HG03342 (cell line): Measurements from ENCODE around the gene ABCD3.
"Not testable (repeated sequence)": the region's sequence is repeated elsewhere in the genome, so short reads cannot be mapped to it uniquely, and the experiment has no call there.

Experiments
- ATAC-seq: cut with Tn5 transposase; IDR thresholded peaks from one replicate; pipeline ENCODE4 v1.9.1; 2021; ENCODE audit warnings: mild to moderate bottlenecking, moderate library complexity; ENCODE audit not compliant: unreplicated experiment

ABCD3 gene

DNA sequence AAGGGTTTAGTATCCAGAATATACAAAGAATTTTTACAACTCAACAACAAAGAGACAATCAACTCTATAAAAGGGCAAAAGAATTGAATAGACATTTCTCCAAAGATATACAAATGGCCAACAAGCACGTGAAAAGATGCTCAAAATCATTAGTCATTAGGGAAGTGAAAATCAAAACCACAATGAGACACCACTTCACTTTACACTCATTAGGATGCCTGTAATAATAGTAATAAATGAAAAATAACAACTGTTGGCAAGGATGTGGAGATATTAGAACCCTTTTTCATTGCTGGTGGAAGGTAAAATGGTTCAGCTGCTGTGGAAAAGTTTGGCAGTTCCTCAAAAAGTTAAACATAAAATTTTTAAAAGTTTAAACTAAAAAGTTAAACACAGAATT is 7.0 kb upstream of the ABCD3 start:
- peak; percentile 92 for ATAC-seq

DNA sequence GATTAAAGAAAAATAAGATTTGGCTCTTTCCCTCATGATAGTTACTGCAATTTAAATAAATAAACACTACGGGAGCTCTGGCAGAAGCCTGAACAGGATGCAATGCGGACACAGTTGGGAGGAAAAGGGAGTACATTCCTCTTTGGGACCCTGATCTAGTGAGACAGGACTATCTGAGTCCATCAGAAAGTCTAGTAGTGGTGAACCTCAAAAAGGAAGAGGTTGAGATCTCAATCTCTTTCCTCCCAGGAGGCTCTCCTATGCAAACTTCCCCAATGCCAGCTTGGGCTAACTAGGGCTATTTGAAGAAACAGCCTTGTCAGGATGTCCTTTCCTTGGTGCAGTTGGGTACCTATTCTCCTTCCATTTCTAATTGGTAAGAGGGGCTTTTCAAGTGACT is 4.9 kb upstream of the ABCD3 start:
- ATAC-seq = no peak

DNA sequence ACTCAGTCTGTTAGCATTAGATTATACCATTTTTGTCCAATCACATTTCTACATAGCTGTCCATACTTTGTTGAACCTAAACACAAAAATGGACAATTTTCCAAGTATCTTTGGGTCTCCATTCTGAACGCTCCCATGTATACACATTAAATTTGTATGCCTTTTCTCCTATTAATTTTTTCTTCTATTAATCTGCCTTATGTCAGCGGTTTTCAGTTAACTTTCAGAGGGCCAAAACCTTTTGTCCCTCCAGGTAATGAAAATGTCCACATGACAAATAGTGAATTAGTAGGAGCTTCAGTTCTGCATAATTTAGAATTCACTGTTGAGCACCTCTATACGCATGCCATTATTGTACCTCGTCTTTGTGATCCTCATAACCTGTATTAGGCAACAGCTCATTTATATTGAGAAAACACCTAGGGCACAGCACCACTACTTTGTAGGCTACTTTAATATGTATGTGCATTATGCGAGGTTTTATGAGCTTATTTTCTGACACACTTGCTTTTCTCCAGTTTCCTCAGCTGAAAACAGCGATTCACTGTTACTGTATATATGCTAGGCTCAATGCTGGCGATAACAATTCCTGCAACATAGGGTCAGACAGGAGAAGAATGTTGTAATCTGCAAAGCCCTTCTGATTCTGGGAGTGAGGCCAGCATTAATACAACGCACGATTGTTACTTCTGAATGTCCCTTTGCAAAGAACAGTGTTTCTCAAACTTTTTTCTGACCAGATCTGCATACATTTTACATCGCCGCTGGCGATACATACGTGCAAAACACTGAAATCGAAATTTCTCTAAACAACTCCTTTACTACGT is 1.1 kb upstream of the ABCD3 start:
- no peak for ATAC-seq

DNA sequence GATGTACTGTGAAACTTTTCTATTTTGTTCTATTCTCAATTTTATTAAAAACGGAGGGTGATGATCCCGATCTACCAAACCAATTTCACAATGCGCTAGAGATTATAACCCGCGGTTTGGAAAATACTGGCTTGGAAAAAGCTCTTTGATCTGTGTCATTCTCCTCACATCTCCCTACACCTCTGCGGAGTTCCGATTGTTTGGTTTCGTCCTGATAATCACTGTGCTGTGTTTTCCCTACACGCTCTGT is 536 bp upstream of the ABCD3 start:
- ATAC-seq = no peak

DNA sequence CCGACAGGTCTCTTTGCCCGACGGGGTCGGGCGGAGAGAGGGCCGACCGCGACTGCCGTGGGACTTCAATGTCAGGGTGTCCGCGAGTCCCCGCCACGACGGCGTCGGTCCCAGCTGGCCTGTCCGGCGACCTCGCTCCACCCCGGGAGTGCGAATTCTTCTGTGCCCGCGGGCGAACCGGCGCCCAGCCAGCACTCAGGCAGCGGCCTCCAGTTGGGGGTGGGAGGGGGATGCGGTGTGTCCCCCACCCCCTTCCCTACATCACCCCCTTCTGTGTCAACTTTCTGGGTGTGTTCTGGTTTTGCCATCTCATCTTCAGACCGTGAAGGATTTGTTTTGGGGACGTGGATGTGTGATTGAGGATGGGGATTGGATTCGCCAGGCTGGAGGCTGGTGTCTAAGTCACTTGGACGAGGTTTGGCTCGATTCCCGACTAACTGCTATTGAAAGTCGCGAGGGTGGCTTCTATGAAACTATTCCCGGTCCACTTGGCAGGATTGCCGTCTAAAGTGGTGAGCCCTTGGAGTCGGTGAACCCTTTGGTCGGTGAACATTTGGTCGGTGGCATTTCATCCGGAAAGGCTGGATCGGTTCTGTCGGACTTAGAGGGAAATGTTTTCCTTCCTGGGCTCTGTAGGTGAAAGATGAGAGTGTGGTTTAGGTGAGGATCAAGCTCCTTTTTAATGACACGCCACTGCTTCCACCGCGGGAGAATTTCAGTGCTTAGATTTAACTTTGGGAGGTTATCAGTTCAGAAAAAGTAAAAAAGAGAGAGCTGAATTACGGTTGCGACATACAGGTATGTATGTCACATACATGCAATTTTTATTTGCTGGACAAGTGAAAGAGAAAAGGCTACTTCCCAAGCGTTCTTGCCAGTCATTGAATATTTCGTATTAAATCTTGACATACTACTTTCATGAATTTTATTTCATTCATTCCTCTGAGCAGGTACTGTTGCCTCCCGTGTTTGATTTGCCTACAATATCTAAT is 771 bp downstream of the ABCD3 start:
- peak; percentile 19 for ATAC-seq

DNA sequence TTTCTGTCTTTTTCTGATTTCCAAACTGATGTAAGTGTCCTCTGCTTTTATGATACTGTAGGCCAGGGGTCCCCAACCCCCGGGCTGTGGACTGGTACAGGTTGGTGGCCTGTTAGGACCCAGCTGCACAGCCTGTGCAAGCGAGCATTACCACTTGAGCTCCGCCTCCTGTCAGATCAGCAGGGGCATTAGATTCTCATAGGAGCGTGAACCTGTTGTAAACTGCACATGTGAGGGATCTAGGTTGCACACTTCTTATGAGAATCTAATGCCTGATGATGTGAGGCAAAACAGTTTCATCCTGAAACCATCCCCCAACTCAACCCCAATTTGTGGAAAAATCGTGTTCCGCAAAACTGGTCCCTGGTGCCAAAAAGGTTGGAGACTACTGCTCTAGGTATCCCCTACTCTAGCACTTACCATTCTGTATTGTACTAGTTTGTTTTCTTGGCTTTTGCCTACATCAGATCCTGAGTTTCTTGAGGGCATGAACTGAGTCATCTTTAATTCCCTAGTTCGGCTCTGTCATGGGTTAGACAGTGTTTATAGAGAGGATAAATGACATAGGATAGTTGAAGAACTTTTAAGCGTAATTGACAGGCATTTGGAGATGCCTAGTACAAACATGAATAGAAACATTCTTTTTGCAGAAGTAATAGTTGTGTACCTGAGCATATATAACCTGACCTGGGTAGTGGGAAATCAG is 4.1 kb downstream of the ABCD3 start:
- no peak for ATAC-seq

DNA sequence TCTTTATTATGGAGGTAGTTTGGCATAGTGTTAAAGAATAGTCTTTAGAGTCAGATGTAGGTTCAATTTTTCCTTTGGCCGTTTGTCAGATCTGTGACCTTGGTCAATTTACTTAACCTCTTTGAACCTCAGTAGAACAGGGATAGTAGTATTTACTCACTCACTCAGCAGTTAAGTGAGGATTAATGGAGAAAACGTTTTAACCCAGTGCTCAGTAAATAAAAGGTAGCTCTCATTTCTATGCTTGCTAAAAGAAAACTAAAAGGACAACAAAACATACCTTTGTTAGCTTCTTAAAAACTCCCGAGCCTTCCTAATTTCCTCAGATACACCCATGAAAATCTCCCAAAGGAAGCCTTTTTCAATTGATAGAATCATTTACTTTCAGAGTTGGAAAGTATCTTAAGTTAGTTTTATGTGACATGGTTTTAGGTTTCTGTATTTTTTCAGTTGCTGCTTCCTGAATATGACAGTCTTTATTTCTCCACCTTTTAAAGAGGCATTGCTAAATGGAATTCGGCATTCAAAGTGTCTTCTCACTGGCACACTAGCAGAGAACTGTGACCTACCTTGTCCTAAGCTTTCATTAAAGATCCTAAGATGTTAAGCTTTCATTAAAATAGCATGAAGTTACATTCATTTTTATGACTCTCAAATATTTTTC is 7.8 kb downstream of the ABCD3 start:
- ATAC-seq = no peak

DNA sequence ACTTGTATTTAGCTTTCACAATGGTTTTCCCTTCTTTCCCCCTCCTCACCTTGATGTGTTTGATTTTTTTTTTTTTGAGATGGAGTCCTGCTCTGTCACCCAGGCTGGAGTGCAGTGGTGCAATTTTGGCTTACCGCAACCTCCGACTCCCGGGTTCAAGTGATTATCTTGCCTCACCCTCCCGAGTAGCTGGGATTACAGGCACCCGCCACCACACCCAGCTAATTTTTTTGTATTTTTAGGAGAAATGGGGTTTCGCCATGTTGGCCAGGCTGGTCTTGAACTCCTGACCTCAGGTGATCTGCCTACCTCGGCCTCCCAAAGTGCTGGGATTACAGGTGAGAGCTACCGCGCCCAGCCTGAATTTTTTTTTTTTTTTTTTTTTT is 8.3 kb downstream of the ABCD3 start:
- ATAC-seq = not testable (repeated sequence)

DNA sequence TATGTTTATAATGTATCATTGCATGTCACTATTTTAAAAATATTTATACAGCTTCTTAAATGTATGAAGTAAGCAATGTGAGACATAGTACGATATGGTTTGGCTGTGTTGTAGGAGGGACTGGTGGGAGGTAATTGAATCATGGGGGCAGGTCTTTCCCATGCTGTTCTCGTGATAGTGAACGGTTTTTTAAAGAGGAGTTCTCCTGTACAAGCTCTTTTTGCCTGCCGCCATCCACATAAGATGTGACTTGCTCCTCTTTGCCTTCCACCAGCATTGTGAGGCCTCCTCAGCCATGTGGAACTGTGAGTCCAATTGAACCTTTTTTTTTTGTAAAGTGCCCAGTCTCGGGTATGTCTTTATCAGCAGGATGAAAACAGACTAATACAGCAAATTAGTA is 10.3 kb downstream of the ABCD3 start:
- no peak for ATAC-seq

DNA sequence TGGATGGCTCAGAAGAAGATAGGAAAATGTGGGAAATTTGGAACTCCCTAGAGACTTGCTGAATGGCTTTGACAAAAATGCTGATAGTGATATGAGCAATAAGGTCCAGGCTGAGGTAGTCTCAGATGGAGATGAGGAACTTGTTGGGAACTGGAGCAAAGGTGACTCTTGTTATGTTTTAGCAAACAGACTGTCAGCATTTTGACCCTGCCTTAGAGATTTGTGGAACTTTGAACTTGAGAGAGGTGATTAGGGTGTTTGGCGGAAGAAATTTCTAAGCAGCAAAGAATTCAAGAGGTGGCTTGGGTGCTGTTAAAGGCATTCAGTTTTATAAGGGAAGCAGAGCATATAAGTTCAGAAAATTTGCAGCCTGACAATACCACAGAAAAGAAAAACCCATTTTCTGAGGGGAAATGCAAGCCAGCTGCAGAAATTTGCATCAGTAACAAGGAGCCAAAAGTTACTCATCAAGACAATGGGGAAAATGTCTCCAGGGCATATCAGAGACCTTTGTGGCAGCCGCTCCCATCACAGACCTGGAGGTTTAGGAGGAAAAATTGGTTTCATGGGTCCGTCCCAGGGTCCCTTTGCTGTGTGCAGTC is 10.8 kb downstream of the ABCD3 start:
- ATAC-seq = not testable (repeated sequence)

DNA sequence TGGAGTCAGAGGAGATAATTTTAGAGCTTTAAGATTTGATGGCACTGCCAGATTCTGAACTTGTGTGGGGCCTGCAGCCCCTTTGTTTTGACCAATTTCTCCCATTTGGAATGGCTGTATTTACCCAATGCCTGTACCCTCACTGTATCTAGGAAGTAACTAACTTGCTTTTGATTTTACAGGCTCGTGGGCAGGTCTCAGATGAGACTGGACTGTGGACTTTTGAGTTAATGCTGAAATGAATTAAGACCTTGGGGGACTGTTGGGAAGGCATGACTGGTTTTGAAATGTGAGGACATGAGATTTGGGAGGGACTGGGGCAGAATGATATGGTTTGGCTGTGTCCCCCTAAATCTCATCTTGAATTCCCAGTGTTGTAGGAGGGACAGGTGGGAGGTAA is 11.9 kb downstream of the ABCD3 start:
- not testable (repeated sequence) for ATAC-seq

DNA sequence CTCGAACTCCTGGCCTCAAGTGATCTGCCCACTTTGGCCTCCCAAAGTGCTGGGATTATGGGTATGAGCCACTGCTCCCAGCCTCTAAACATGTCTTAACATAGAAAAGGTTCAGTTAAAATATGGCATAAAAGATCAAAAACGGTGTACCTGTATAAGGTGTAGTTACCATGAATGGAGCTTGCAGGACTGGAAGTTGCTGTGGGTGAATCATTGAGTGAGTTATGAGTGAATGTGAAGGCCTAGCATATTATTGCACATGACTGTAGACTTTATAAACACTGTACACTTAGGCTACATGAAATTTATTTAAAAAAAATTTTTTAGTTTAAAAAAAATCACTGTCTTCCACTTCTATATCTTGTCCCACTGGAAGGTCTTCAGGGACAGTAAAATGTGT is 15.7 kb downstream of the ABCD3 start:
- ATAC-seq = no peak

DNA sequence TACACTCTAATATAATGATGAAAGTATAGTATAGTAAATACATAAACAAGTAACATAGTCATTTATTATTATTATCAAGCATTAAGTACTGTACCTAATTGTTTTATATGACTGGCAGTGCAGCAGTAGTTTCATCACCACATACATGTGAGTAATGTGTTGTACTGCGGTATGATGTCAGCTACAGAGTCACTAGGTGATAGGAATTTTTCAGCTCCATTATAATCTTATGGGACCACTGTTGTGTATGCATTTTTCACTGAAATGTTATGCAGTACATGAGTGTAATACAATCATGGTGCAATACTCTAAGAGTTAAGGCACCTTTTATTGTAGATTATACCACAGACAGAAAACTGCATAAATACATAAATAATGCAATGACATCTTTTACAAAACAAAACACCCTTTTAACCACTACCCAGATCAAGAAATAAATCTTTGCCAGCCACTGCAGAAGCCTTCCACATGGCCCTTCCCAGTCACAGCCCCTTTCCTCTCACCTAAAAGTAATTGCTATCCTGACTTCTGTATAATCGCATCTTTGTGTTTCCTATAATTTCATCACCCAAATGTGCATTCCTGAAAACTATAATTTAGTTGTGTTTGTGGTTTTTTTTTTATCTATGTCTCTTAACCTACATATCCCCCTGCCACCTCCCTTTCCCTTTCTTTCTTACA is 16.3 kb downstream of the ABCD3 start:
- ATAC-seq = no peak

DNA sequence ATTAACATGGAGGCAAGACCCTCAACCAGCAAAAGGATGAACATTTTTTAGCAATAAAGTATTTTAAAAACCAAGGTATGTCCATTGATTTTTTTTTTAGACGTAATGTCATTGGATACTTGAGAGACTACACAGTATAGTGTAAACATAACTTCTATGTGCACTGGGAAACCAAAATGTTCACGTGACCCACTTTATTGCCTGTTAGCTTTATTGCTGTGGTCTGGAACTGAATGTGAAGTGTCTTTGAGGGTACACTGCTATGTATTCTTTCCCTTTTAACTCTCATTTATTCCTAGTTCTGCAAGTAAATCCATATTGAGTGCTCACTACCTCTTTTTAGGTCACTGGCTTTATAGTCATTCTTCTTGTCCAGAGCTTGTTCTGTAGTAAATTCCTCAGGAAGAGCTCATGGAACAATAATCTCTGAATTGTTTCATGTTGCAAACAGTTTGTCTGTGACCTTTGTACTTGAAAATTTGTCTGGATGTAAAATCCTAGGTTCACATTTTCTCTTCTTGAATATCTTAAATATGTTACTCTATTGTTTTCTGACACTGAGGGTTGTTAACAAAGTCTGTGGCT is 20.6 kb downstream of the ABCD3 start:
- no peak for ATAC-seq

DNA sequence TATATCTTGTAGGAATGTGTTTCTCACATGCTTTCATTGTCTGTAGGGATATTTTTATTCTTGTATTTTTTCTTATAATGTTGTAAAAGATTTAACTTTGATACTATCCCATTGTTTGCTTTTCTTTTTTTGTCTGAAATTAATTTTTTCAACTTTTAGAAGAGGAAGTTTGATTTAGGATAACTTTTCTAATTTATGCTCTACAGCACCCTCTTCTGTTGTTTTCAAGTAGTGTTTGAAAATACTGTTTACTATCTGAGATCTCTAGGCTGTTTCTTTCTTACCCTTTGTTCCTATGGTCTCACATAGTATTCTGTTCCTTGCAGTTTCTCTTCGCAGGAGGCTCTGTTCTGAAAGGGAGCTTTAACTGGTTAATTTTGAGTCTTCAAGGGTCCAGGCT is 21.9 kb downstream of the ABCD3 start:
- ATAC-seq = no peak

DNA sequence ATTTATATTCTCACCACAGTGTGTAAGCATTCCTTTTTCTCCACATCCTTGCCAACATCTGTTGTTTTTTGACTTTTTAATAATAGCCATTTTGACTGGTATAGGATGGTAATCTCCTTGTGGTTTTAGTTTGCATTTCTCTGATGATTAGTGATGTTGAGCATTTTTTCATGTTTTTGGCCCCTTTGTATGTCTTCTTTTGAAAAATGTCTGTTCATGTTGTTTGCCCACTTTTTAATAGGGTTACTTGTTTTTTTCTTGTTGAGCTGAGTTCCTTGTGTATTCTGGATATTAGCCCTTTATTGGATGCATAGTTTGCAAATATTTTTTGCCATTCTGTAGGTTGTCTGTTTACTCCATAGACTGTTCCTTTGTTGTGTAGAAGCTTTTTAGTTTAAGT is 24.9 kb downstream of the ABCD3 start:
- ATAC-seq = not testable (repeated sequence)

DNA sequence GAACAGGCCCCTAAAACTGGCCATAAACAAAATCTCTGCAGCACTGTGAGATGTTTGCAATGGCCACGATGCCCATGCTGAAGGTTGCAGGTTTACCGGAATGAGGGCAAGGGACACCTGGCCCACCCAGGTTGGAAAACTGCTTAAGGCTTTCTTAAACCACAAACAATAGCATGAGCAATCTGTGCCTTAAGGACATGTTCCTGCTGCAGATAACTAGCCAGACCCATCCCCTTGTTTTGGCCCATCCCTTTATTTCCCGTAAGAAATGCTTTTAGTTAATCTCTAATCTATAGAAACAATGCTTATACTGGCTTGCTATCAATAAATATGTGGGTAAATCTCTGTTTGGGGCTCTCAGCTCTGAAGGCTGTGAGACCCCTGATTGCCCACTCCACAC is 26.6 kb downstream of the ABCD3 start:
- ATAC-seq = not testable (repeated sequence)

DNA sequence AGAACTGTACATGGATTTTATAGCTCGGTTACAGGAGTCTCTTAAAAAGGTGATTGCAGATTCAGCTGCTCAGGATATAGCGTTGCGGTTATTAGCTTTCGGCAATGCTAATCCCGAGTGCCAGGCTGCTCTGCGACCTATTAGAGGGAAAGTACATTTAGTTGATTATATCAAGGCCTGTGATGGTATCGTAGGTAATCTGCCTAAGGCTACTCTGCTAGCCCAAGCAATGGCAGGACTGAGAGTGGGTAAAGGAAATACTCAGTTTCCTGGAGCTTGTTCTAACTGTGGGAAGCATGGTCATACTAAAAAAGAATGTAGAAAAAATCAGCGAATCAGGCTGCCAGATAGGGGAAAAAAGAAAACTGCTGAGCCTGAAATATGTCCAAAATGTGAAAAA is 27.5 kb downstream of the ABCD3 start:
- ATAC-seq = not testable (repeated sequence)

DNA sequence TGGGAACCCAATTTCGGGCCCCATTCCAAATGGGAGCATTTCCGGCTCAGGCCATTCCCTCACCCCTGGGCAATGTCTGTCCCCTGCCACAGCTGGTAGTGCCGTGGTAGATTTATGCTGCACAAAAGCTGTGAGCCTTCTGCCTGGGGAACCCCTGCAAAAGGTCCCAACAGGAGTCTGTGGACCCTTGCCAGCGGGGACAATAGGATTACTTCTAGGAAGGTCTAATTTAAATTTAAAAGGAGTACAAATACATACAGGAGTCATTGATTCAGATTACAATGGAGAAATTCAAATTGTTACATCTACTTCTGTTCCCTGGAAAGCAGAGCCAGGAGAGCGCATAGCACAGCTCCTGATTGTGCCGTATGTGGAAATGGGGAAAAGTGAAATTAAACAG is 28.0 kb downstream of the ABCD3 start:
- ATAC-seq = not testable (repeated sequence)

DNA sequence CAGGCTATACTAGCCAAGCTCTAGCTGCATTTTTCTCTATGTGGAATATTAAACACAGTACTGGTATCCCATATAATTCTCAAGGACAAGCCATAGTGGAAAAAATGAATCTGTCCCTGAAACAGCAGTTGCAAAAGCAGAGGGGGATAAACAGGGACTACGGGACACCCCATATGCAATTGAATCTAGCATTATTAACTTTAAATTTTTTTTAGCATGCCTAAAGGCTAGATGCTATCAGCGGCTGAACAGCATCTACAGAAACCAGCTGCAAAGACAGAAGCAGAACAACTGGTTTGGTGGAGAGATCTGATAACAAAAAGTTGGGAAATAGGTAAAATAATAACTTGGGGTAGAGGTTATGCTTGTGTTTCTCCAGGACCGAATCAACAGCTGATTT is 30.6 kb downstream of the ABCD3 start:
- not testable (repeated sequence) for ATAC-seq
